Mucosa of descending colon (tissue), 3 donors: ENCODE results near the gene GNB1L. TPM values are rescaled to one million over a fixed set of nuclear protein-coding genes. Genes with fewer than 3 reads are reported as not detected.
A peak's percentile ranks its signal among the peaks of the same experiment; 100 is the strongest.

Experiments
- ATAC-seq: fragments of 200-7000 bp; cut with Tn5 transposase; one replicate; pipeline ENCODE4 v1.9.1; 2020; ENCODE audit warnings: mild to moderate bottlenecking, moderate library complexity
- DNase-seq, 3 donors: peaks; one replicate each; pipeline ENCODE4 v3.0.0-alpha.2; 2020
- H3K36me3 ChIP-seq: fragments of 200-600 bp; one replicate; pipeline ENCODE4 v1.8.0; 2021; ENCODE audit warnings: low read depth, mild to moderate bottlenecking
- H3K4me1 ChIP-seq: fragments of 200-600 bp; one replicate; pipeline ENCODE4 v1.8.0; 2021; ENCODE audit warnings: low read depth, mild to moderate bottlenecking
- H3K4me3 ChIP-seq: fragments of 200-600 bp; one replicate; pipeline ENCODE4 v1.8.0; 2021; ENCODE audit warnings: mild to moderate bottlenecking
- H3K9me3 ChIP-seq: fragments of 200-600 bp; one replicate; pipeline ENCODE4 v1.8.0; 2021; ENCODE audit warnings: mild to moderate bottlenecking
- CTCF ChIP-seq: fragments of 200-600 bp; IDR thresholded peaks from one replicate; pipeline ENCODE4 v1.8.0; 2022; ENCODE audit warnings: antibody characterized with exemption, mild to moderate bottlenecking
- intact Hi-C, 2 donors: fragments of 100-400 bp; cut with DNase I in 1 of 2; cut with micrococcal nuclease in 1 of 2; formaldehyde crosslinking; loops; one replicate each; pipeline versions ENCODE4 v1.11.0 to v1.11.1; 2022; cut with DNase I, micrococcal nuclease
- total RNA-seq, 3 donors: library from RNA; stranded (reverse); fragmentation: NEBNext Ultra II Directional in 2 of 3; extraction: Animal tissue kit (Norgen Biotek cat#: 25700) in 2 of 3; gene quantifications; one replicate each; pipeline versions ENCODE4 v1.2.1 to v1.2.4, GENCODE V29; 2021 to 2023
- donor health status: DM: no; HTN: no; CAD: no; lungs with moderate emphysema.
- donor health status: DM: no; HTN: no; CAD: no.
- donor health status: DM: no; HTN: yes; CAD: no.

GNB1L gene
- total RNA-seq, 3 donors from 2014 or later = 2.7 to 4.7 (median 3.4) TPM

GRCh38 chr22:19819911-19820879 lies 34.5 kb downstream of the GNB1L start:
- no peaks in the 10 kb centered on the region for H3K4me1 ChIP-seq
- DNase-seq = peak in 1 of 3 donors; percentile 22
- intact Hi-C loops = no loop called here
- no peak for TF ChIP-seq CTCF
- no peak overlapping the region for H3K4me3 ChIP-seq
- H3K36me3 ChIP-seq = no peaks in the 10 kb centered on the region
- H3K9me3 ChIP-seq = no peaks in the 10 kb centered on the region
- no peak for ATAC-seq

DNA sequence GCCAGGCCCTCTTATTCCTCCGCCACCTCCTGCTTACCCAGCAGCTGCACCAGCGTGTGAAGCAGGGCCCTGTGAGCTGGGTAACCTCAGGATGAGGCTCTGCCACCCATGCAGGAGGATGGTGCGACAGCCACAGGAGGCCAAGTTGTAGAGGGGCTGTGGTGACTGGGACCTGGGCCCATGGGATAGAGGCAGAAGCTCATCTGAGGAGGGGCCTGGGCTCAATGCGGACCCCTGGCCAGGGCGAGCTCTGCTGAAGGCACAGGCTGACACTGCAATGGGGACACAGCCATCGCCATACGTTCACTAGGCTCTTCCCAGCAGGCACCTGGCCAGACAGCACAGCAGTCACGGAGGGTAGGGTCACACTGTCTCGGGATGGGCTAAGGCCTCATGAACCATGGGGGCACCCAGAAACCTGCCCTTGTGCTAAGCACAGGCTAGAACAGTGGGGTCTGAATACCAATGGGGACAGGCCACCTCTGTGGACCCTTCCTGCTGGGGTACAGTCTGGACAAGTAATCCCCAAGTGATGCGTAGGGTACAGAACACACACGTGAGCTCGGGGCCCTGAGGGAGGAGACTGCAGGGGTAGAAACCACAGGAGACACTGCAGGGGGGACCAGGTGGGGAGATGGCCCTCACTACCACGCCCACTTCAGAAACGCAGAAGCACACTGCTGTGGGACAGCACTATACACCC lies 35.3 kb downstream of the GNB1L start:
- Histone ChIP-seq H3K4me1 (no peaks in the 10 kb centered on the region), H3K36me3 (no peaks in the 10 kb centered on the region), H3K9me3 (no peaks in the 10 kb centered on the region), H3K4me3 (no peak overlapping the region)
- no peak for DNase-seq
- TF ChIP-seq CTCF = no peak
- intact Hi-C loops = no loop called here
- ATAC-seq = no peak

DNA sequence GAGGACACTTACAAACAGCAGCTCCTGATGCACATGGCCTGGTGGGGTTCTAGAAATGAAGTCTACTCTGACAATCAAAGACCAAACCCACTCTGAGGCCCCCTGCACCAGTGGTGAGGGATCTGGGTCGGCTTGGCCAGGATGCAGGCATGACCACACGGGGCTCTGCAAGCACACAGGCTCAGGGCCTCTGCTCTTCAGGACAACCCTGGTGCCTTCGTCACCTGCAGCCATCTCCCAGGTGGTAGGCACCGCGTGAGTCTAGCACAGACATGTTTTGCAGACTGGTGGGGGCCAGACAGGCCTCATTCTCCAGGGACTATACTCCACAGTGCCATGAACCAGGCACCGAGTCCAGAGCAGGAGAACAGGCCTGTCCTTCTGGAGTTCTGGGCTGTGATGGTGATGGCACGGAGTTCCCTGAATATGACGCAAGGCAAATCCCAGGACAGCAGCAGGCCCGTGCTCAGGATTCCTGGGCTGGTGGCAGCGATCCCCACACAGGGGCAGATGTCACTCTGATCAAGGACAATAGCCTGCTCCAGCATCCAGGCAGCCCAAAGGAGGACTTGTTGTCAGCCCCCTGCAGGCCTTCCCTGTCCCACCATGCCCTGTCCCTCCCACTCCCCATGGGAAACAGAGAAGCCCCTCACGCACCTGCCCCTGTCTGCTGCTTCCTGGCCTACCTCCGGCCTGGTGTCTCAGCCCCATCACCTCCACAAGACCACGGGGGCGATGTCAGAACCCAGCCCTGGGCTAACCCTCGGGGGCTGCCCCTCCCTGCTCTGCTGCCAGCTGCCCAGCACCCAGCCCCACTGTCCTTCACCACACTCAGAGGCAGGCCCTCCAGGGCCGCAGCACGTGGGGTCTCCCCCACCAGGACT lies 36.1 kb downstream of the GNB1L start:
- Histone ChIP-seq H3K4me1 (no peaks in the 10 kb centered on the region), H3K9me3 (no peaks in the 10 kb centered on the region), H3K36me3 (no peaks in the 10 kb centered on the region), H3K4me3 (no peak overlapping the region)
- DNase-seq = no peak
- TF ChIP-seq CTCF = no peak
- intact Hi-C loops = no loop called here
- ATAC-seq = no peak

GRCh38 chr22:19816372-19817119 lies 38.1 kb downstream of the GNB1L start:
- intact Hi-C loops = no loop called here
- Histone ChIP-seq H3K4me3 (no peak overlapping the region), H3K4me1 (no peaks in the 10 kb centered on the region), H3K36me3 (no peaks in the 10 kb centered on the region), H3K9me3 (no peaks in the 10 kb centered on the region)
- TF ChIP-seq CTCF = no peak
- ATAC-seq (no peak), DNase-seq (no peak)
